GM19193 (cell line): ENCODE results near the gene ERICH6B.

Source experiments
- POLR2A ChIP-seq: IDR thresholded peaks from 4 replicates; pipeline ENCODE4 v1.6.1; 2011; ENCODE audit not compliant: insufficient read depth, insufficient read length; ENCODE audit errors: extremely low read depth

ERICH6B gene

GRCh38 chr13:45565331-45565730 lies 50.2 kb downstream of the ERICH6B start:
- no peak for TF ChIP-seq POLR2A

GRCh38 chr13:45564133-45564776 lies 51.3 kb downstream of the ERICH6B start:
- TF ChIP-seq POLR2A, result no peak

- no peak for TF ChIP-seq POLR2A
Measured at GRCh38 chr13:45554604-45555109, 60.9 kb downstream of the ERICH6B start.

DNA sequence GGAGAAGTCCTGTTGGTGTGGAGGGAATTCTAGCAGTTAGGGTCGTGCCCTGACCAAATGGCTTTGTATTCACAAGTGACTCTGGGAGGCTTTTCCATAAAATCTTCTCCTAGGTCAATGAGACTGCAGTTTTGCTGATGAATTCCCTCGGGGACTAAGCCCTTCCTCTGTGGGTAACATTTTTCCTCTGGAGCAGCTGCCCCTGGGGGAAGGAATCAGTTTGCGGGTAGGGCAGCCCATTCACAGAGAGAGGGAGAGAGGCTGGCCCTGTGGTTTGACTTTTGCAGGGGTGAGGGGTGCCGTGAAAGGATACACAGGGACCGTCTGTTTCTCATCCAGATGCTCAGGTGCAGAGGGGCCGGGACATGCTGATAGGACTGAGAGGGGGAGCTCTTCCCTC lies 67.3 kb downstream of the ERICH6B start:
- no peak for TF ChIP-seq POLR2A

GRCh38 chr13:45546410-45546765 lies 69.2 kb downstream of the ERICH6B start:
- TF ChIP-seq POLR2A, result no peak

- TF ChIP-seq POLR2A, result no peak
Measured at GRCh38 chr13:45545686-45546409, 69.7 kb downstream of the ERICH6B start.

DNA sequence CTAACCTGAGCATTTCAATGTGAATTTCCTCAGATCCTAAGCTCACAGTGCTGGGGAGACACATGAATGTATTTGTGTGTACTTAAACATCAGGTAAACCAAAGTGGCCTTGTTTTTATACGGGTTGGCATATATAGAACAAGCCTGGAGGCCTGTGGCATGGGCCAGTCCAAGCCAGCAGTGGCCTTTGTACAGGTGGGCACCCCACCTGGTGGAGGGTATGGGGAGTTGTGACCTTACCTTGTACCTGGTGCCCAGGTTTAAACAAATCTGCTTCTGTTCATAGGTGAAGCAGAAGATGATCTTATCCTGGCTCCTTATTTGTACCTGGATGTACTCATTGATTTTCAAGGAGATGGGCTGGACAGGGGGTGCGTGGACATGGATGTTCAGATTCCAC lies 71.0 kb downstream of the ERICH6B start:
- no peak for TF ChIP-seq POLR2A

- TF ChIP-seq POLR2A, result no peak
Measured at GRCh38 chr13:45542878-45543277, 72.7 kb downstream of the ERICH6B start.

DNA sequence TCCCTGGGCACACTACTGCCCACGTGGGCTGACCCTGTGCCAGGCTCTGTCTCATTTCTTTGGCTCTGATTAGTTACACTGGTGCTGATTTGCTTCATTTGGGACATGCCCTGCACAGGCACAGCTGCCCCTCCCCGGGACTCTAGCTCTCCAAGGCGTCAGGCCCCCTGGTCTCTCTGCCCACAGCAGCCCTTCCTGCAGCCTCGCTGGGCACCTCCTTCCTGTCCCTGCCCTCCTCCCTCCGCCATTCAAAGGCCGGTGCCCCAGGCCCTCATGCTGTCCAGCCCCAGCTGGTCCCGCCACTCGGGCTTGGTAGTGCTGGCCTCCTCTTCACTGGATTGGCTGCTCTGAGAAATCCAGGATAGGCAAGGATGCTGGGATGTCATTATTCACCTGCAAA lies 73.1 kb downstream of the ERICH6B start:
- no peak for TF ChIP-seq POLR2A

DNA sequence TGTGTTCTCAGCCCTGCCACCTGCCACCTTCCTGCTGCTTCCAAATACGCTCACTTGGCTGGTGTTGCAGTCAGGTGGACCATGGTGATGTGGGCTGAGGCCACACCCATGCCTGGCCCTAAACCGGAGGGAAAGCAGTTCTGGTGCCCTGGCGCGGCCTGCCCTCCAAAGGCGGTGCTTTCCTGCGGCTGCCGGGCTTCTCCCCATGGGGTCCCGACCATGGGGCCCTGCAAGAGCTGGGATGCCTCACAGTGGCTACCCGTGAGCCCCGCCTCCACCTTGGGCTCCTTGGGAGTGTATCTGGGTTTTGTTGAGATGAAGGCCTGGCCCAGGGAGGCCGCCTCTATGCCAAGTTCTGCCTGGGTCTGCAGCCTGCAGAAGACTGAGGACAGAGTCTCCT lies 73.7 kb downstream of the ERICH6B start:
- no peak for TF ChIP-seq POLR2A

- TF ChIP-seq POLR2A, result no peak
Measured at GRCh38 chr13:45540864-45541263, 74.7 kb downstream of the ERICH6B start.

DNA sequence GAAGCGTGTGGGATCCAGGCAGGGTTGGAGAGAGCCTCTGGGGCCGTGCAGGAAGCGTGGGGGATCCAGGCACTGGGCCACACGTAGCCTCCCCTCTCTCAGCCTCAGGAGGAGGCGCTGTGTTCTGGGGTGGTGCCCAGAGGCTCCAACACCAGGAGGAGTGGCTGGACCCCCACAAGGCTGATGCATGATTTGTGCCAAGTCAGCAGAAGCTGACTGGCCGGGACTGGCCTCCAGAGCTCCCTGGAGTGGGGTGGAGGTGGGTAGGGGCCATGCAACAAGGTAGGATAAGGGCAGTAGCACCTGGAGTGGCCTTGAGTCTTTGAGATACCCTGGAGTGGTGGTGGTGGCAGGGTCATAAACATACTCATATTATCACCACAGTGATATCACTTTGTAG lies 75.3 kb downstream of the ERICH6B start:
- TF ChIP-seq POLR2A, result no peak

DNA sequence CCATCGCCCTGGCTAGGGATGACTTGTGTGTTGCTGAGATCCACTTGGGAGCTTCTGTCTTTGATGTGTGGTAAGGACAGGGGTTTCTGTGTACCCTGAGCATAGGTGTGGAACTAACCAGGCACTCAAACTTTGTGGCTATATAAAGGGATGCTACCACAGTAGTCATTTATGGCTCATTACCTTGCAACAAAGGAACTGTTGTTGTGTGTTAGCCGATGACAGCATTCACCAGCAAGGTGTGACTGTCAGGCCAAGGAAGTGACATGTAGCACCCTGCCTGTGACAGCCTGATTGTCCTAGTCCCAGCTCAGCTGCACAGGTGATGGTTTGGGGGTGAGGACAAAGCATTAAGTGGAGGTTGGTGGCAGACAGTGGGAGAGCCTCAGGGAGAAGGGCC lies 77.2 kb downstream of the ERICH6B start:
- TF ChIP-seq POLR2A, result no peak

GRCh38 chr13:45537516-45537915 lies 78.0 kb downstream of the ERICH6B start:
- TF ChIP-seq POLR2A, result no peak

DNA sequence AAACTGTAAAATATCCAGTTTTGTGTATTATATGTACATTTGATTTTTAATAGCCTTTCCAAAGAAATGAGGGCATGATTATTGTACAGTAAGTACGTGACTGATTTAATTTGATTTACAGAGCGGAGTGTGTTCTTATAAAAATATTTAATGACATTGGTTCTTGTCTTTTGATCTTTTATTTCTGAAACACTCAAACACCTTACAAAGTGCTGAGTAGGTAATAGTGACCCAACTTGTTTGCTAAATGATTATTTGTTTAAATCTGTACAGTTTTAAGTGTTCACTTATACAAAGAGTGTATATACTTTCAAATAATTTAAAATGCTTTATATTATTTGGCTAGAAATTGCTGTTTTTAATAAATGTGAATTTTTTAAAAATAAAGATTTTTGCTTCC lies 79.3 kb downstream of the ERICH6B start:
- no peak for TF ChIP-seq POLR2A

- no peak for TF ChIP-seq POLR2A
Measured at GRCh38 chr13:45534604-45535003, 80.9 kb downstream of the ERICH6B start.
